GM12872 (cell line): ENCODE data around the gene ARTN.
A peak's percentile ranks its signal among the peaks of the same experiment; 100 is the strongest.

Experiments used
- CTCF ChIP-seq: IDR thresholded peaks from 3 replicates; pipeline ENCODE4 v1.5.1; 2011; ENCODE audit warnings: low read depth, mild to moderate bottlenecking, low read length, moderate library complexity; ENCODE audit not compliant: insufficient read depth

Gene ARTN

GRCh38 chr1:43935711-43936427 lies 2.3 kb downstream of the ARTN start:
- TF ChIP-seq CTCF = no peak

- peak; percentile 41; the same call in 2 of the 3 replicates for TF ChIP-seq CTCF
These were observed 3.0 kb downstream of the ARTN start for GRCh38 chr1:43936431-43937151.

- TF ChIP-seq CTCF = no peak
These were observed 3.7 kb downstream of the ARTN start for GRCh38 chr1:43937179-43937865.

- TF ChIP-seq CTCF = no peak
These were observed 4.8 kb downstream of the ARTN start for GRCh38 chr1:43938383-43938782.

GRCh38 chr1:43938892-43939587 lies 5.4 kb downstream of the ARTN start:
- no peak for TF ChIP-seq CTCF

GRCh38 chr1:43942411-43942810 lies 8.8 kb downstream of the ARTN start:
- no peak for TF ChIP-seq CTCF

GRCh38 chr1:43944860-43945259 lies 11.3 kb downstream of the ARTN start:
- no peak for TF ChIP-seq CTCF
